ENCODE results near the gene MAP1S. TPM values are rescaled to one million over a fixed set of nuclear protein-coding genes. Genes with fewer than 3 reads are reported as not detected.

MAP1S gene
- total and polyA plus RNA-seq, 12 donors: 6.6 to 97.2 (median 44.3) TPM

DNA sequence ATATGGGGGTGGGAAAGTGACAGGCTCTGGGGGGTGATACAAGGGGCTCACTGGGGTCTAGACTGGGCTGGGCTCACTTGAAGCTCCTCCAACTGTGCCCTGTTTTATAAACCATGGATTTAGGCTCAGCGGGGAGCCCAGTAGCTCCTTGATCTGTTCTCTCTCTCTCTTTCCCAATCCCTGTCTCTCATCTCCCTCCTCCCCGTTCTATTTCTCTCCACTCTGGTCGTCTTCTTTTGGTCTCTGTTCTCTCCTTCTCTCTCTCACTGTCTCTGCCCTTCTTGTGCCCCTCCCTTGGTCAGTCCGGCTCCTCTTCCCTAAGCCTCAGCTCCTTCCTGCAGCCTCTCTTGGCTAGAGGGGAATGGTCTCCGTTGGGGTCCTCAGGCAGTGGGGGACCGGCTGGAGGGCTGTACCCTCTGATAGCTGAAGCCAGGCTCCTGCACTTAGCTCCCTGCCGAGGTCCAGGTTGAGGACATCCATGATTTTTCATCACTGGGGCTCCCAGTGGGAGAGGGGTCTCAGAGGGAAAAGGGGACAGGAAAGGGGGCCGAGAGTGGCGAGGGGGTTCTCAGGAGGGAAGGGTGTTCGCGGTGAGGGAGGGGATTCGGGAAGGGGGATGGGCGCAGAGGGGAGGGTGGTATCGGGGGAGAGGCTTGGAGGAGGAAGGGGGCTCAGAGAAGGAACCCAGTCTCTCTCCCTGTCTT, 39.6 kb upstream of the MAP1S start:
- H3K36me3 ChIP-seq (replicated peaks in 1 of 2): no peaks in the 10 kb centered on the region
- no peaks in the 10 kb centered on the region for H3K27me3 ChIP-seq
- H3K27ac ChIP-seq: peak overlapping the region in 3 of 5 donors; percentile 37 to 79 (median 57)
- no peak for TF ChIP-seq POLR2A (IDR thresholded peaks at IDR 0.05)
- TF ChIP-seq, protein P1, sequence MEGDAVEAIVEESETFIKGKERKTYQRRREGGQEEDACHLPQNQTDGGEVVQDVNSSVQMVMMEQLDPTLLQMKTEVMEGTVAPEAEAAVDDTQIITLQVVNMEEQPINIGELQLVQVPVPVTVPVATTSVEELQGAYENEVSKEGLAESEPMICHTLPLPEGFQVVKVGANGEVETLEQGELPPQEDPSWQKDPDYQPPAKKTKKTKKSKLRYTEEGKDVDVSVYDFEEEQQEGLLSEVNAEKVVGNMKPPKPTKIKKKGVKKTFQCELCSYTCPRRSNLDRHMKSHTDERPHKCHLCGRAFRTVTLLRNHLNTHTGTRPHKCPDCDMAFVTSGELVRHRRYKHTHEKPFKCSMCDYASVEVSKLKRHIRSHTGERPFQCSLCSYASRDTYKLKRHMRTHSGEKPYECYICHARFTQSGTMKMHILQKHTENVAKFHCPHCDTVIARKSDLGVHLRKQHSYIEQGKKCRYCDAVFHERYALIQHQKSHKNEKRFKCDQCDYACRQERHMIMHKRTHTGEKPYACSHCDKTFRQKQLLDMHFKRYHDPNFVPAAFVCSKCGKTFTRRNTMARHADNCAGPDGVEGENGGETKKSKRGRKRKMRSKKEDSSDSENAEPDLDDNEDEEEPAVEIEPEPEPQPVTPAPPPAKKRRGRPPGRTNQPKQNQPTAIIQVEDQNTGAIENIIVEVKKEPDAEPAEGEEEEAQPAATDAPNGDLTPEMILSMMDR (IDR thresholded peaks at IDR 0.05): no peak
- H3K4me1 ChIP-seq (replicated peaks in 1 of 2): peaks cover 5 to 7% of the 10 kb centered on the region in 2 donors
- no peaks in the 10 kb centered on the region for H3K9me3 ChIP-seq (replicated peaks in 1 of 3)
- H3K4me3 ChIP-seq: peak overlapping the region in 1 of 4 donors; percentile 44
- no peak for DNase-seq
- 3 to 14% (median 9%) methylated on average over 8 to 14 of the region's 14 CpGs for WGBS, 4 donors
- intact Hi-C loops (cut with DNase I): no loop called here

DNA sequence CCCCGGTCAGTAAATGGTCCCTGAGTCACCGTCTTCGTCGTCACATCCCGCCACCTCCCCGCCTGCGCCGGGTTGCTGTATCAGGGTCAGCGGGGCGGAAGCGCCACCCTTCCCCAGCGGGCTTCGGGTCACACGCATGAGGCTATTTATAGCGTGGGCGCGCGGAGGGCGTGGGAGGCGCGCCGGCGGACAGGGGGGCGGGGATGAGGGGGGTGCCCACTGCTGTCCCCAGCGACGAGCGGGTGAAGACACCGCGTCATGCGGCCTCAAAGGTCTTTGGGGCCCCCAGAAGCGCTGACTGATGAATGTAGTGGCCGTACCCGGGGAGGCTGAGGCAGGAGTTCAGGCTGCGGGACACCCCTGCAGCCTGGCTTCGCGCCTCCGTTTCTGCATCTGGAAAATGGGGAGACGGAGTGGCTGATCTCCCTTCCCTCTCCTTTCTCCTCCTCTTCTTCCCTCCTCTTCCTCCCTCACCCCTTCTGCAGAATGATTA, 39.0 kb upstream of the MAP1S start:
- H3K27me3 ChIP-seq: no peaks in the 10 kb centered on the region
- peaks cover 5 to 7% of the 10 kb centered on the region in 2 donors for H3K4me1 ChIP-seq (replicated peaks in 1 of 2)
- peak overlapping the region in 2 of 5 donors; percentile 57 to 79 for H3K27ac ChIP-seq
- no peaks in the 10 kb centered on the region for H3K36me3 ChIP-seq (replicated peaks in 1 of 2)
- no peak for TF ChIP-seq POLR2A (IDR thresholded peaks at IDR 0.05)
- TF ChIP-seq, protein P1 (IDR thresholded peaks at IDR 0.05): no peak
- 0 to 3% (median 2%) methylated on average over 18 to 38 of the region's 38 CpGs for WGBS, 4 donors
- peak overlapping the region in 1 of 4 donors; percentile 44 for H3K4me3 ChIP-seq
- no peaks in the 10 kb centered on the region for H3K9me3 ChIP-seq (replicated peaks in 1 of 3)
- intact Hi-C loops (cut with DNase I): no loop called here
- DNase-seq: peak; percentile 75 to 93 (median 84)

- no peak overlapping the region for H3K4me3 ChIP-seq
- 48 to 58% (median 50%) methylated on average over 19 to 25 of the region's 25 CpGs for WGBS, 4 donors
- no peaks in the 10 kb centered on the region for H3K36me3 ChIP-seq (replicated peaks in 1 of 2)
- intact Hi-C loops (cut with DNase I): no loop called here
- no peak for TF ChIP-seq POLR2A (IDR thresholded peaks at IDR 0.05)
- TF ChIP-seq, protein P1 (IDR thresholded peaks at IDR 0.05): no peak
- peak in 5 of 7 donors; percentile 23 to 49 (median 26) for DNase-seq
- H3K9me3 ChIP-seq (replicated peaks in 1 of 3): no peaks in the 10 kb centered on the region
- peaks cover 5 to 7% of the 10 kb centered on the region in 2 donors for H3K4me1 ChIP-seq (replicated peaks in 1 of 2)
- H3K27ac ChIP-seq: no peak overlapping the region
- no peaks in the 10 kb centered on the region for H3K27me3 ChIP-seq
Observed at GRCh38 chr19:17681505-17682125, 37.7 kb upstream of the MAP1S start.

- intact Hi-C loops (cut with DNase I): no loop called here
- H3K9me3 ChIP-seq (replicated peaks in 1 of 3): no peaks in the 10 kb centered on the region
- no peaks in the 10 kb centered on the region for H3K36me3 ChIP-seq (replicated peaks in 1 of 2)
- H3K27me3 ChIP-seq: peaks cover 6% of the 10 kb centered on the region
- DNase-seq: no peak
- WGBS, 4 donors: 68 to 79% (median 71%) methylated on average over 5 of the region's 5 CpGs
- H3K4me1 ChIP-seq (replicated peaks in 1 of 2): peaks cover 5 to 7% of the 10 kb centered on the region in 2 donors
- no peak overlapping the region for H3K27ac ChIP-seq
- no peak overlapping the region for H3K4me3 ChIP-seq
- TF ChIP-seq, protein P1 (IDR thresholded peaks at IDR 0.05): no peak
- no peak for TF ChIP-seq POLR2A (IDR thresholded peaks at IDR 0.05)
Observed at GRCh38 chr19:17682273-17682672, 37.0 kb upstream of the MAP1S start.

All from adrenal gland (tissue), 12 donors.